Measurements from ENCODE around the gene TMPRSS2.

TMPRSS2 gene

DNA sequence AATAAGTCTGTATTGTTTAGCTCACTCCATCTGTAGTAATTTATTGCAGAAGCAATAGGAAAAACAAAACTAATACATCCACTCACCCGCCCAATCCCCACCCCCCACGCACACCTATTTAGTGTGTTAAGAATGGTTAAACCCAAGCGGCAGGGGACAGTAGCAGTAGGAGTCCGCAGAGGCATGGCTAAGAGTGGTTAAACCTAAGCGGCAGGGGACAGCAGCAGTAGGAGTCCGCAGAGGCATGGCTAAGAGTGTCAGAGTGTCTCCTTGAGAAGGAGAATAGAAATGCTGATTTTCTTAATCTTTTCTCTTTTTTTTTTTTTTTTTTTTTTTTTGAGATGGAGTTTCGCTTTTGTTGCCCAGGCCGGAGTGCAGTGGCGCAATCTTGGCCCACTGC lies 34.8 kb upstream of the TMPRSS2 start:
- DNase-seq (no peak), ATAC-seq (ENCODE audit: insufficient read depth, low read depth) (no peak)
- H3K9ac ChIP-seq (ENCODE audit: low read depth, low read length) = no peak overlapping the region
- H3K27ac ChIP-seq (ENCODE audit: low read length) = no peak overlapping the region
- H3K4me3 ChIP-seq (ENCODE audit: low read depth in 1 of 2, low read length in 2 of 2) = no peak overlapping the region
- H3K79me2 ChIP-seq (ENCODE audit: insufficient read depth, low read length) = no peaks in the 10 kb centered on the region
- no peak overlapping the region for H2AFZ ChIP-seq (ENCODE audit: low read depth, low read length)
- no peaks in the 10 kb centered on the region for H3K4me1 ChIP-seq (ENCODE audit: insufficient read depth, low read length)
- TF ChIP-seq, protein P1, sequence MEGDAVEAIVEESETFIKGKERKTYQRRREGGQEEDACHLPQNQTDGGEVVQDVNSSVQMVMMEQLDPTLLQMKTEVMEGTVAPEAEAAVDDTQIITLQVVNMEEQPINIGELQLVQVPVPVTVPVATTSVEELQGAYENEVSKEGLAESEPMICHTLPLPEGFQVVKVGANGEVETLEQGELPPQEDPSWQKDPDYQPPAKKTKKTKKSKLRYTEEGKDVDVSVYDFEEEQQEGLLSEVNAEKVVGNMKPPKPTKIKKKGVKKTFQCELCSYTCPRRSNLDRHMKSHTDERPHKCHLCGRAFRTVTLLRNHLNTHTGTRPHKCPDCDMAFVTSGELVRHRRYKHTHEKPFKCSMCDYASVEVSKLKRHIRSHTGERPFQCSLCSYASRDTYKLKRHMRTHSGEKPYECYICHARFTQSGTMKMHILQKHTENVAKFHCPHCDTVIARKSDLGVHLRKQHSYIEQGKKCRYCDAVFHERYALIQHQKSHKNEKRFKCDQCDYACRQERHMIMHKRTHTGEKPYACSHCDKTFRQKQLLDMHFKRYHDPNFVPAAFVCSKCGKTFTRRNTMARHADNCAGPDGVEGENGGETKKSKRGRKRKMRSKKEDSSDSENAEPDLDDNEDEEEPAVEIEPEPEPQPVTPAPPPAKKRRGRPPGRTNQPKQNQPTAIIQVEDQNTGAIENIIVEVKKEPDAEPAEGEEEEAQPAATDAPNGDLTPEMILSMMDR (IDR thresholded peaks at IDR 0.05; ENCODE audit: borderline replicate concordance, extremely low read depth, low read length, poor library complexity, severe bottlenecking) = no peak
- TF ChIP-seq EZH2 (IDR thresholded peaks at IDR 0.05; ENCODE audit: borderline replicate concordance, low read depth, low read length, severe bottlenecking) = no peak
- H4K20me1 ChIP-seq (ENCODE audit: insufficient read depth, low read length) = no peaks in the 10 kb centered on the region
- no peaks in the 10 kb centered on the region for H3K9me3 ChIP-seq (ENCODE audit: insufficient read depth, low read length, severe bottlenecking)
- peaks cover 12% of the 10 kb centered on the region for H3K27me3 ChIP-seq (ENCODE audit: insufficient read depth, low read length, poor library complexity)
- H3K4me2 ChIP-seq (ENCODE audit: insufficient read depth, low read length) = no peak overlapping the region
- no peaks in the 10 kb centered on the region for H3K36me3 ChIP-seq (ENCODE audit: insufficient read depth, low read length)

DNA sequence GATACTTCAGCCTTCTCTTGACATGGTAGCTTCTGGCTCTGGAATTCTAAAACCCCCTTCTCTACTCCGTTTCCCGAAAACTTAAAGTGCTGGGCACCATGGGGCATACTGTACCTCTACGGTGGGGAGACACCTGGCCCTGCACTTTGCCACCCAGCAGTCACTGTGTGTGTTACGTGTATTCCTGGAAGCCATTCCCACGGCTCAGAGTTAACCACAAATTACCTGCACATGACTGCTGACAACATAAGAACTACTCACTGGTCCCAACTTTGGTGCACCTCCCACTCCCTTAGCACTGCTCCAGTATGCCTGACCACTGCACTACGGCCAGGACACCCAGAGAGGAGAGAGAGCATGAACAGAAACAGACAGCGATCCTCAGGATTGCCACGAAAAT lies 29.4 kb upstream of the TMPRSS2 start:
- H3K79me2 ChIP-seq (ENCODE audit: insufficient read depth, low read length) = no peaks in the 10 kb centered on the region
- no peak overlapping the region for H3K4me2 ChIP-seq (ENCODE audit: insufficient read depth, low read length)
- H3K27ac ChIP-seq (ENCODE audit: low read length) = no peak overlapping the region
- DNase-seq = no peak
- TF ChIP-seq, protein P1 (IDR thresholded peaks at IDR 0.05; ENCODE audit: borderline replicate concordance, extremely low read depth, low read length, poor library complexity, severe bottlenecking) = no peak
- no peak for TF ChIP-seq EZH2 (IDR thresholded peaks at IDR 0.05; ENCODE audit: borderline replicate concordance, low read depth, low read length, severe bottlenecking)
- no peaks in the 10 kb centered on the region for H4K20me1 ChIP-seq (ENCODE audit: insufficient read depth, low read length)
- H3K9ac ChIP-seq (ENCODE audit: low read depth, low read length) = no peak overlapping the region
- no peaks in the 10 kb centered on the region for H3K4me1 ChIP-seq (ENCODE audit: insufficient read depth, low read length)
- H3K36me3 ChIP-seq (ENCODE audit: insufficient read depth, low read length) = no peaks in the 10 kb centered on the region
- no peak for ATAC-seq (ENCODE audit: insufficient read depth, low read depth)
- H3K4me3 ChIP-seq (ENCODE audit: low read depth in 1 of 2, low read length in 2 of 2) = no peak overlapping the region
- no peaks in the 10 kb centered on the region for H3K9me3 ChIP-seq (ENCODE audit: insufficient read depth, low read length, severe bottlenecking)
- no peak overlapping the region for H2AFZ ChIP-seq (ENCODE audit: low read depth, low read length)
- H3K27me3 ChIP-seq (ENCODE audit: insufficient read depth, low read length, poor library complexity) = peaks cover 20% of the 10 kb centered on the region

DNA sequence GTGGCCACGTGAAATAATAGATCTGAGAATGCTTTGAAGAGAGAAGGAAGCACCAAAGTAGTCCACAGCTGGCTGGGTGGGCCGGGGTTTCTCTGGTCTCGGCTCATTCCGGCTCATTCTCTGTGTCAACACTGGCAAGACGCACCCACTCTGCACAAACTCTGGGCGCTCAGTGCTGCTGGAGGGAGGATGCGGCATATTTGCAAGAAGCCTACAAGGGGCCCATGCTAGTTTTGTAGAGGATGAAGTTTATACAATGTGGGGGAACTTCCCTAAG lies 28.8 kb upstream of the TMPRSS2 start:
- Histone ChIP-seq H3K27ac (ENCODE audit: low read length) (no peak overlapping the region), H3K9ac (ENCODE audit: low read depth, low read length) (no peak overlapping the region), H3K9me3 (ENCODE audit: insufficient read depth, low read length, severe bottlenecking) (no peaks in the 10 kb centered on the region), H3K4me3 (ENCODE audit: low read depth in 1 of 2, low read length in 2 of 2) (no peak overlapping the region), H3K4me2 (ENCODE audit: insufficient read depth, low read length) (no peak overlapping the region), H2AFZ (ENCODE audit: low read depth, low read length) (no peak overlapping the region), H3K4me1 (ENCODE audit: insufficient read depth, low read length) (no peaks in the 10 kb centered on the region), H3K36me3 (ENCODE audit: insufficient read depth, low read length) (no peaks in the 10 kb centered on the region), H3K79me2 (ENCODE audit: insufficient read depth, low read length) (no peaks in the 10 kb centered on the region), H3K27me3 (ENCODE audit: insufficient read depth, low read length, poor library complexity) (peaks cover 20% of the 10 kb centered on the region), H4K20me1 (ENCODE audit: insufficient read depth, low read length) (no peaks in the 10 kb centered on the region)
- DNase-seq (no peak), ATAC-seq (ENCODE audit: insufficient read depth, low read depth) (no peak)
- TF ChIP-seq EZH2 (IDR thresholded peaks at IDR 0.05; ENCODE audit: borderline replicate concordance, low read depth, low read length, severe bottlenecking) = no peak
- TF ChIP-seq, protein P1 (IDR thresholded peaks at IDR 0.05; ENCODE audit: borderline replicate concordance, extremely low read depth, low read length, poor library complexity, severe bottlenecking) = no peak

Data from DND-41 (cell line).